H1 (cell line): ENCODE results near the gene KRT13. TPM values are rescaled to one million over a fixed set of nuclear protein-coding genes. Genes with fewer than 3 reads are reported as not detected.

Experiments
- CTCF ChIA-PET: fragments of 300-600 bp; sonication (Branson Sonifier 250); formaldehyde crosslinking; loops from one replicate; lab custom pipeline; 2021; ENCODE audit not compliant: partially characterized antibody; lab: Charles Lee
- POLR2A ChIA-PET: fragments of 300-600 bp; sonication (Branson Sonifier 250); formaldehyde crosslinking; loops from one replicate; lab custom pipeline; 2021; ENCODE audit warnings: inconsistent platforms; ENCODE audit not compliant: partially characterized antibody; lab: Charles Lee
- DNase-seq, 2 experiments: peaks; one replicate each; pipeline versions ENCODE4 v3.0.0 to v3.0.0-alpha.2; 2010 to 2022; ENCODE audit warnings: low spot score in 2 of 2, low read depth in 1 of 2, mixed read lengths in 1 of 2
- FAIRE-seq: peaks from 2 replicates; lab custom pipeline; 2011; peaks lifted over from hg19 to GRCh38; lab: Jason Lieb, UNC
- H2AFZ ChIP-seq: 2 replicates; pipeline ENCODE4 v1.8.1; 2012; ENCODE audit warnings: low read length, inconsistent platforms
- H2AK5ac ChIP-seq: 2 replicates; pipeline ENCODE4 v1.6.1; 2013; ENCODE audit warnings: low read depth, low read length
- H2BK120ac ChIP-seq: replicated peaks from 2 replicates; pipeline ENCODE3; 2013; ENCODE audit warnings: low read depth, low read length, inconsistent platforms
- H2BK12ac ChIP-seq: 2 replicates; pipeline ENCODE4 v1.6.1; 2013; ENCODE audit warnings: low read depth, low read length
- H2BK15ac ChIP-seq: 2 replicates; pipeline ENCODE4 v1.6.1; 2013; ENCODE audit warnings: low read length
- H2BK20ac ChIP-seq: 2 replicates; pipeline ENCODE4 v1.6.1; 2013; ENCODE audit warnings: low read length
- H2BK5ac ChIP-seq: 2 replicates; pipeline ENCODE4 v1.6.1; 2013; ENCODE audit warnings: low read depth, low read length
- H3K14ac ChIP-seq: 2 replicates; pipeline ENCODE4 v1.6.1; 2013; ENCODE audit warnings: inconsistent platforms; ENCODE audit not compliant: insufficient read length
- H3K18ac ChIP-seq: 2 replicates; pipeline ENCODE4 v1.6.1; 2013; ENCODE audit warnings: low read length; ENCODE audit errors: extremely low read depth
- H3K23ac ChIP-seq: 2 replicates; pipeline ENCODE4 v1.6.1; 2013; ENCODE audit warnings: inconsistent platforms; ENCODE audit not compliant: insufficient read length
- H3K23me2 ChIP-seq: 2 replicates; pipeline ENCODE4 v1.6.1; 2013; ENCODE audit warnings: low read depth, low read length
- H3K27ac ChIP-seq: 2 replicates; pipeline ENCODE4 v1.6.1; 2011; ENCODE audit warnings: low read depth, low read length, inconsistent platforms
- H3K27me3 ChIP-seq, 4 experiments: replicated peaks in 1 of 4; 1 replicate in 1 of 4; 2 replicates in 3 of 4; pipeline versions ENCODE4 v1.6.1 to v1.8.1; 2011 to 2013; ENCODE audit warnings: low read length in 3 of 4, mild to moderate bottlenecking in 3 of 4, inconsistent platforms in 2 of 4, mixed read lengths in 2 of 4, moderate library complexity in 1 of 4; ENCODE audit not compliant: control insufficient read depth in 3 of 4, insufficient read depth in 3 of 4; ENCODE audit errors: extremely low read depth in 1 of 4
- H3K36me3 ChIP-seq, 4 experiments: 2 replicates each; pipeline versions ENCODE4 v1.6.1 to v1.8.1; 2011 to 2013; ENCODE audit warnings: mild to moderate bottlenecking in 4 of 4, low read length in 3 of 4, moderate library complexity in 2 of 4, control low read depth in 1 of 4, inconsistent platforms in 1 of 4; ENCODE audit not compliant: insufficient read depth in 4 of 4, control insufficient read depth in 2 of 4
- H3K4ac ChIP-seq: replicated peaks from 2 replicates; pipeline ENCODE3; 2013; ENCODE audit warnings: low read length, low read depth, mixed read lengths, inconsistent platforms; ENCODE audit not compliant: insufficient read length
- H3K4me1 ChIP-seq, 4 experiments: replicated peaks in 1 of 4; 1 replicate in 1 of 4; 2 replicates in 3 of 4; pipeline versions ENCODE4 v1.6.1 to v1.8.1; 2011 to 2013; ENCODE audit warnings: low read length in 3 of 4, inconsistent platforms in 2 of 4, mixed read lengths in 1 of 4; ENCODE audit not compliant: insufficient read depth in 4 of 4, control insufficient read depth in 3 of 4
- H3K4me2 ChIP-seq, 2 experiments: 2 replicates each; pipeline versions ENCODE4 v1.6.1 to v1.8.1; 2011 to 2013; ENCODE audit warnings: low read depth in 2 of 2, low read length in 2 of 2, control low read depth in 1 of 2, inconsistent platforms in 1 of 2, mild to moderate bottlenecking in 1 of 2; ENCODE audit not compliant: insufficient read depth in 1 of 2
- H3K4me3 ChIP-seq, 4 experiments: fragments of 200-600, 300-600 bp in 1 of 4; sonication (generic), shearing (Covaris generic), sonication (Bioruptor Twin) in 1 of 4; 2 replicates each; pipeline versions ENCODE4 v1.5.1 to v1.8.1; 2011 to 2016; ENCODE audit warnings: low read length in 4 of 4, low read depth in 3 of 4, control low read depth in 2 of 4, inconsistent platforms in 2 of 4, mild to moderate bottlenecking in 2 of 4, mixed read lengths in 1 of 4, moderate library complexity in 1 of 4; ENCODE audit not compliant: insufficient read depth in 2 of 4; ENCODE audit errors: extremely low read depth in 1 of 4
- H3K56ac ChIP-seq: replicated peaks from 2 replicates; pipeline ENCODE3; 2013; ENCODE audit warnings: low read depth, mild to moderate bottlenecking, mixed read lengths, low read length, inconsistent platforms; ENCODE audit not compliant: insufficient read length
- H3K79me1 ChIP-seq: 2 replicates; pipeline ENCODE4 v1.6.1; 2013; ENCODE audit warnings: low read depth, low read length, control low read depth
- H3K79me2 ChIP-seq, 2 experiments: 2 replicates each; pipeline versions ENCODE4 v1.6.1 to v1.8.1; 2012 to 2013; ENCODE audit warnings: low read length in 2 of 2, mild to moderate bottlenecking in 2 of 2, inconsistent platforms in 1 of 2; ENCODE audit not compliant: insufficient read depth in 2 of 2, control insufficient read depth in 1 of 2
- H3K9ac ChIP-seq, 4 experiments: replicated peaks in 1 of 4; 1 replicate in 1 of 4; 2 replicates in 3 of 4; pipeline versions ENCODE4 v1.6.1 to v1.8.1; 2011 to 2013; ENCODE audit warnings: low read depth in 3 of 4, low read length in 3 of 4, control low read depth in 2 of 4, mild to moderate bottlenecking in 2 of 4, moderate library complexity in 2 of 4, inconsistent platforms in 1 of 4; ENCODE audit errors: extremely low read depth in 1 of 4
- H3K9me3 ChIP-seq, 2 experiments: 2 replicates each; pipeline versions ENCODE4 v1.6.1 to v1.8.1; 2012 to 2013; ENCODE audit warnings: mild to moderate bottlenecking in 2 of 2, moderate library complexity in 2 of 2, control low read depth in 1 of 2, inconsistent platforms in 1 of 2, low read depth in 1 of 2, low read length in 1 of 2, mixed read lengths in 1 of 2; ENCODE audit not compliant: insufficient read depth in 2 of 2
- H4K20me1 ChIP-seq, 2 experiments: replicated peaks in 1 of 2; 2 replicates each; pipeline versions ENCODE3 to v1.8.1; 2011 to 2013; ENCODE audit warnings: inconsistent platforms in 2 of 2, low read length in 2 of 2, mild to moderate bottlenecking in 1 of 2; ENCODE audit not compliant: insufficient read depth in 2 of 2, control insufficient read depth in 1 of 2
- H4K5ac ChIP-seq: 2 replicates; pipeline ENCODE4 v1.6.1; 2013; ENCODE audit warnings: low read length, low read depth, mixed read lengths, inconsistent platforms; ENCODE audit not compliant: insufficient read length
- H4K8ac ChIP-seq: 2 replicates; pipeline ENCODE4 v1.8.0; 2013; ENCODE audit warnings: mild to moderate bottlenecking, moderate library complexity, low read length, inconsistent platforms; ENCODE audit not compliant: insufficient read depth; ENCODE audit errors: extremely low read depth
- H4K91ac ChIP-seq: replicated peaks from 2 replicates; pipeline ENCODE3; 2013; ENCODE audit warnings: low read length, mixed read lengths, inconsistent platforms; ENCODE audit not compliant: insufficient read length
- ASH2L ChIP-seq: fragments of 200-600, 300-600 bp; sonication (generic); IDR thresholded peaks from one replicate; pipeline ENCODE4 v1.7.1; 2017; ENCODE audit warnings: low read length
- JUN ChIP-seq: IDR thresholded peaks from 2 replicates; pipeline ENCODE4 v1.6.1; 2011; ENCODE audit warnings: low read depth, mild to moderate bottlenecking, improper control_type of control experiment, low read length
- KDM4A ChIP-seq: IDR thresholded peaks from one replicate; pipeline ENCODE4 v1.7.1; 2012; ENCODE audit warnings: low read depth, mild to moderate bottlenecking, moderate library complexity, low read length, inconsistent platforms; ENCODE audit not compliant: severe bottlenecking
- TEAD4 ChIP-seq: IDR thresholded peaks from 2 replicates; pipeline ENCODE4 v1.6.1; 2012; ENCODE audit warnings: low read depth, low read length, inconsistent platforms, mixed read lengths
- WGBS, 2 experiments: shearing (Covaris generic) in 1 of 2; methylation state at CpG; one replicate each; pipeline versions ENCODE4 v1.1.6 to v1.1.7; 2013 to 2015; ENCODE audit warnings: low lambda C conversion rate in 2 of 2, mixed read lengths in 2 of 2, inconsistent platforms in 1 of 2, low coverage in 1 of 2, missing lambda C conversion rate in 1 of 2; ENCODE audit not compliant: insufficient replicate concordance in 2 of 2, insufficient coverage in 1 of 2, insufficient read length in 1 of 2; ENCODE audit errors: extremely low coverage in 1 of 2, missing lambda C conversion rate in 1 of 2; 5-methylcytosine and 5-hydroxymethylcytosine counted together
- polyA plus RNA-seq, 7 experiments: library from polyadenylated mRNA; depleted of rRNA in 3 of 7; stranded (reverse) in 5 of 7; unstranded in 2 of 7; fragments of >200 nt in 5 of 7; fragments of 200-250 nt in 2 of 7; gene quantifications; 1 replicate in 5 of 7; 2 replicates in 1 of 7; 4 replicates in 1 of 7; pipeline versions ENCODE4 v1.2.1 to v1.2.3, GENCODE V29; 2011 to 2013; ENCODE audit warnings: missing spikeins in 2 of 7, mixed read lengths in 2 of 7
- total RNA-seq: library from RNA; stranded (reverse); fragmentation: NEBNext Ultra II Directional; extraction: Animal tissue kit (Norgen Biotek cat#: 25700); gene quantifications from 2 replicates; pipeline ENCODE4 v1.2.1, GENCODE V29; 2021

KRT13 gene
- total and polyA plus RNA-seq, 2 of the 8 experiments (the other 6 are each of a cell fraction or from before 2014, with no cell fraction given): 0.09 TPM; not detected in 1

DNA sequence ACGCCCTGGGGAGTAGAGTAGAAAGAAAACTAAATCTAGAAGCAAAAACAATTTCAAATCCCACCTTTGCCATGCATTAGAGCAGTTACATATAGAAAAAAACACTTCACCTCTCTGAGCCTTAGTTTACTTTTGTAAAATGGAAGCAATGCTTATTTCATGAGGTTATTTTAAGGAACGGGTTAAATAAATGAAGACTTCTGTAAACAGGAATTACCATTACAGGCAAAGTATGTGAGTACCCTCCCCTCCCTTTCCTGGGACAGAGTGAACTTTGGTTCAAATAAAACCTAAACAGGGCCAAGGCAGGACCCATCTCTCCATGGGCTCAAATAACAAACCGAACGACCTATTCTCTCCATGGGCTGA is 17.8 kb upstream of the KRT13 start:
- no peak overlapping the region for H2AFZ ChIP-seq
- POLR2A ChIA-PET: interaction anchor here (0.6 to 11.0 kb wide), 4 partner anchors 20 to 501 kb away, joined by 3 to 293 read pairs (median 6); no protein-coding TSS in a partner anchor
- no peak overlapping the region for H3K4me2 ChIP-seq

More for the DNA sequence above, 17.8 kb upstream of the KRT13 start:
- no peak overlapping the region for H4K8ac ChIP-seq
- no peak overlapping the region for H3K9ac ChIP-seq
- no peak overlapping the region for H2BK15ac ChIP-seq
- H2BK20ac ChIP-seq: no peak overlapping the region
- H2BK5ac ChIP-seq: no peak overlapping the region
- H3K4me1 ChIP-seq: peaks cover 0 to 19% (median 12%) of the 10 kb centered on the region in 4 experiments; a peak in 6 of 7 replicates
- no peak overlapping the region for H2BK120ac ChIP-seq
- no peak overlapping the region for H3K4ac ChIP-seq
- 90% methylated on average over 4 of the region's 4 CpGs; no CpG with 5 or more reads in 1 of the 2 experiments for WGBS, 2 experiments
- H3K36me3 ChIP-seq: peaks cover 12 to 38% (median 19%) of the 10 kb centered on the region in 4 experiments
- no peak overlapping the region for H3K14ac ChIP-seq
- no peak overlapping the region for H3K18ac ChIP-seq
- no peak overlapping the region for H3K23ac ChIP-seq
- no peak for FAIRE-seq
- H3K79me1 ChIP-seq: peaks cover 5% of the 10 kb centered on the region; the same call in 1 of the 2 replicates
- no peak for DNase-seq
- no peak overlapping the region for H2BK12ac ChIP-seq
- H3K56ac ChIP-seq: no peak overlapping the region
- H3K9me3 ChIP-seq: no peaks in the 10 kb centered on the region
- no peak overlapping the region for H2AK5ac ChIP-seq
- no peaks in the 10 kb centered on the region for H3K27me3 ChIP-seq
- H3K27ac ChIP-seq: no peak overlapping the region
- H4K91ac ChIP-seq: no peak overlapping the region
- peaks cover 4 to 12% of the 10 kb centered on the region in 2 experiments for H4K20me1 ChIP-seq
- CTCF ChIA-PET: interaction anchor here (0.9 to 4.6 kb wide), 4 partner anchors 22 to 141 kb away, joined by 3 to 34 read pairs (median 6); no protein-coding TSS in a partner anchor
- TF ChIP-seq ASH2L: no peak
- no peak for TF ChIP-seq KDM4A
- no peak for TF ChIP-seq JUN
- TF ChIP-seq TEAD4: no peak
- H3K23me2 ChIP-seq: peaks cover 6% of the 10 kb centered on the region; the same call in 1 of the 2 replicates
- peaks cover 0 to 13% of the 10 kb centered on the region in 2 experiments; a peak in 3 of 4 replicates for H3K79me2 ChIP-seq
- no peak overlapping the region for H4K5ac ChIP-seq
- no peak overlapping the region for H3K4me3 ChIP-seq
